HUES48 (cell line): ENCODE measurements around the gene C7orf33.
"Not testable (repeated sequence)": the region's sequence is repeated elsewhere in the genome, so short reads cannot be mapped to it uniquely, and the experiment has no call there.

ENCODE experiments used
- H3K27ac ChIP-seq: one replicate; pipeline ENCODE4 v1.7.0; 2013; ENCODE audit warnings: low read depth, low read length, inconsistent platforms
- H3K27me3 ChIP-seq: 2 replicates; pipeline ENCODE4 v1.6.1; 2013; ENCODE audit warnings: mild to moderate bottlenecking, low read length; ENCODE audit not compliant: control insufficient read depth, insufficient read depth
- H3K36me3 ChIP-seq: 2 replicates; pipeline ENCODE4 v1.6.1; 2013; ENCODE audit warnings: low read length; ENCODE audit not compliant: control insufficient read depth, insufficient read depth
- H3K4me1 ChIP-seq: 2 replicates; pipeline ENCODE4 v1.6.1; 2013; ENCODE audit warnings: mild to moderate bottlenecking, low read length; ENCODE audit not compliant: control insufficient read depth, insufficient read depth
- H3K4me3 ChIP-seq: 2 replicates; pipeline ENCODE4 v1.5.1; 2013; ENCODE audit warnings: mild to moderate bottlenecking, low read depth, low read length
- H3K9ac ChIP-seq: 2 replicates; pipeline ENCODE4 v1.6.1; 2013; ENCODE audit warnings: mild to moderate bottlenecking, low read depth, low read length, moderate library complexity
- H3K9me3 ChIP-seq: 2 replicates; pipeline ENCODE4 v1.6.1; 2013; ENCODE audit warnings: low read length; ENCODE audit not compliant: control insufficient read depth, insufficient read depth

The C7orf33 gene

GRCh38 chr7:148563583-148564274, 26.8 kb upstream of the C7orf33 start:
- no peaks in the 10 kb centered on the region for H3K36me3 ChIP-seq
- no peak overlapping the region for H3K4me3 ChIP-seq
- no peak overlapping the region for H3K9ac ChIP-seq
- H3K4me1 ChIP-seq = peaks cover 12% of the 10 kb centered on the region
- no peak overlapping the region for H3K27ac ChIP-seq
- no peaks in the 10 kb centered on the region; the same call in 1 of the 2 replicates for H3K9me3 ChIP-seq
- no peaks in the 10 kb centered on the region for H3K27me3 ChIP-seq

GRCh38 chr7:148564275-148564951, 26.2 kb upstream of the C7orf33 start:
- not testable (repeated sequence) for H3K4me3 ChIP-seq, H3K9me3 ChIP-seq, H3K27me3 ChIP-seq, H3K9ac ChIP-seq, H3K27ac ChIP-seq, H3K36me3 ChIP-seq
- peaks cover 12% of the 10 kb centered on the region for H3K4me1 ChIP-seq

GRCh38 chr7:148566736-148567135, 23.8 kb upstream of the C7orf33 start:
- no peaks in the 10 kb centered on the region; the same call in 1 of the 2 replicates for H3K9me3 ChIP-seq
- H3K4me1 ChIP-seq = peaks cover 12% of the 10 kb centered on the region
- no peak overlapping the region for H3K9ac ChIP-seq
- no peaks in the 10 kb centered on the region for H3K27me3 ChIP-seq
- no peaks in the 10 kb centered on the region for H3K36me3 ChIP-seq
- no peak overlapping the region for H3K27ac ChIP-seq
- no peak overlapping the region for H3K4me3 ChIP-seq

- Histone ChIP-seq H3K9me3 (no peaks in the 10 kb centered on the region; the same call in 1 of the 2 replicates), H3K27me3 (no peaks in the 10 kb centered on the region), H3K4me3 (0 out of 2 replicates have a peak overlapping the region, but pooled peaks have one; percentile 12), H3K36me3 (no peaks in the 10 kb centered on the region), H3K9ac (no peak overlapping the region), H3K4me1 (peaks cover 12% of the 10 kb centered on the region), H3K27ac (peak overlapping the region; percentile 74)
Measured at GRCh38 chr7:148567524-148567923, 23.0 kb upstream of the C7orf33 start.

DNA sequence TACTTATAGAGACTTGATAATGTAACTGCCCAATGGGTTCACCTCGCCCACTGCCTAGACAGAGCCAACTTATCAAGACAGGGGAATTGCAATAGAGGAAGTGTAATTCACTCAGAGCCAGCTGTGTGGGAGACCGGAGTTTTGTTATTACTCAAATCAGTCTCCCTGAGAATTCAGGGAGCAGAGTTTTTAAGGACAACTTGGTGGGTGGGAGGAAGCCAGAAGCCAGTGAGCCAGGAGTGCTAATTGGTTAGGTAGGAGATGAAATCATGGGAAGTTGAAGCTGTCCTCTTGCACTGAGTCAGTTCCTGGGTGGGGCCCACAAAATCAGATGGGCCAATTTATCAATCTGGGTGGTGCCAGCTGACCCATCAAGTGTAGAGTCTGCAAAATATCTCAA, 20.1 kb upstream of the C7orf33 start:
- Histone ChIP-seq H3K27me3 (no peaks in the 10 kb centered on the region), H3K4me3 (no peak overlapping the region), H3K36me3 (no peaks in the 10 kb centered on the region), H3K9ac (no peak overlapping the region), H3K27ac (no peak overlapping the region), H3K9me3 (no peaks in the 10 kb centered on the region; the same call in 1 of the 2 replicates), H3K4me1 (peaks cover 12% of the 10 kb centered on the region)

DNA sequence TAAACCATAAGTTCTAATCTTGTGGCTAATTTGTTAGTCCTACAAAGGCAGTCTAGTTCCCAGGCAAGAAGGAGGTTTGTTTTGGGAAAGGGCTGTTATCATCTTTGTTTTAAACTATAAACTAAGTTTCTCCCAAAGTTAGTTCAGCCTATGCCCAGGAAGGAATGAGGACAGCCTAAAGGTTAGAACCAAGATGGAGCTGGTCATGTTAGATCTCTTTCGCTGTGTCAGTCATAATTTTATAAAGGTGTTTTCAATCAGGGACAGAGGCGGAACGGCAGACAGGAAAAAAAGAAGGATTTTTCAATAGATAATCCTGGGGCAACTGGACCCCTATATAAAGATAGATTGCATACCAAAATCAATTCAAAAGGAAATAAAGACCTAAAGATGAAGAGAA, 19.6 kb upstream of the C7orf33 start:
- H3K27ac ChIP-seq, H3K9me3 ChIP-seq, H3K4me3 ChIP-seq: not testable (repeated sequence)

DNA sequence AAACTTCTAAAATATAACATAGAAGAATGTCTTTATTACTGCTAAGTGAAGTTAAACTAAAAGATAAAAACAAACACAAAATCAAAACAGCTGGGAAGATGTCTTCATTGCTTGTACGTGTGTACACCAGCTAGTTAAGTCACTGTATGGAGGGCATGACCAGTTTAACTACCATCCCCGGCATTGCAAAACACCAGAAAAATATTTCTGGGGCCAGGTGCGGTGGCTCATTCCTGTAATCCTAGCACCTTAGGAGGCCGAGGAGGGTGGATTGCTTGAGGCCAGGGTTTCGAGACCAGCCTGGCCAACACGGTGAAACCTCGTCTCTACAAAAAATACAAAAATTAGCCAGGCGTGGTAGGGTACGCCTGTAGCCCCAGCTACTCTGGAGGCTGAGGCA, 19.2 kb upstream of the C7orf33 start:
- Histone ChIP-seq H3K27me3 (no peaks in the 10 kb centered on the region), H3K27ac (no peak overlapping the region), H3K36me3 (no peaks in the 10 kb centered on the region), H3K9ac (no peak overlapping the region), H3K4me3 (no peak overlapping the region), H3K9me3 (no peaks in the 10 kb centered on the region), H3K4me1 (peaks cover 12% of the 10 kb centered on the region)

More for the DNA sequence above, 19.6 kb upstream of the C7orf33 start:
- H3K36me3 ChIP-seq, H3K27me3 ChIP-seq, H3K9ac ChIP-seq: not testable (repeated sequence)
- peaks cover 12% of the 10 kb centered on the region for H3K4me1 ChIP-seq

- H3K4me1 ChIP-seq = peaks cover 10% of the 10 kb centered on the region
- H3K4me3 ChIP-seq = no peak overlapping the region
- H3K9ac ChIP-seq = no peak overlapping the region
- no peaks in the 10 kb centered on the region for H3K27me3 ChIP-seq
- H3K27ac ChIP-seq = no peak overlapping the region
- H3K9me3 ChIP-seq = no peaks in the 10 kb centered on the region
- no peaks in the 10 kb centered on the region for H3K36me3 ChIP-seq
Measured at GRCh38 chr7:148572067-148572522, 18.5 kb upstream of the C7orf33 start.

DNA sequence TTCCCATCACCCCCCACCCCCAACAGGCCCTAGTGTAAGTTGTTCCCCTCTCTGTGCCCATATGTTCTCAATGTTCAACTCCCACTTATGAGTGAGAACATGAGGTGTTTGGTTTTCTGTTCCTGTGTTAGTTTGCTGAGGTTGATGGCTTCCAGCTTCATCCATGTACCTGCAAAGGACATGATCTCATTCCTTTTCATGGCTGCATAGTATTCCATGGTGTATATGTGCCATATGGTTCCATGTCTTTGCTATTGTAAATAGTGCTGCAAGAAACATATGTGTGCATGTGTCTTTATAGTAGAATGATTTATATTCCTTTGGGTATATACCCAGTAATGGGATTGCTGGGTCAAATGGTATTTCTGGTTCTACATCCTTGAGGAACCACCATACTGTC, 17.0 kb upstream of the C7orf33 start:
- H3K4me1 ChIP-seq, H3K27ac ChIP-seq, H3K9me3 ChIP-seq, H3K36me3 ChIP-seq, H3K4me3 ChIP-seq, H3K9ac ChIP-seq, H3K27me3 ChIP-seq: not testable (repeated sequence)

DNA sequence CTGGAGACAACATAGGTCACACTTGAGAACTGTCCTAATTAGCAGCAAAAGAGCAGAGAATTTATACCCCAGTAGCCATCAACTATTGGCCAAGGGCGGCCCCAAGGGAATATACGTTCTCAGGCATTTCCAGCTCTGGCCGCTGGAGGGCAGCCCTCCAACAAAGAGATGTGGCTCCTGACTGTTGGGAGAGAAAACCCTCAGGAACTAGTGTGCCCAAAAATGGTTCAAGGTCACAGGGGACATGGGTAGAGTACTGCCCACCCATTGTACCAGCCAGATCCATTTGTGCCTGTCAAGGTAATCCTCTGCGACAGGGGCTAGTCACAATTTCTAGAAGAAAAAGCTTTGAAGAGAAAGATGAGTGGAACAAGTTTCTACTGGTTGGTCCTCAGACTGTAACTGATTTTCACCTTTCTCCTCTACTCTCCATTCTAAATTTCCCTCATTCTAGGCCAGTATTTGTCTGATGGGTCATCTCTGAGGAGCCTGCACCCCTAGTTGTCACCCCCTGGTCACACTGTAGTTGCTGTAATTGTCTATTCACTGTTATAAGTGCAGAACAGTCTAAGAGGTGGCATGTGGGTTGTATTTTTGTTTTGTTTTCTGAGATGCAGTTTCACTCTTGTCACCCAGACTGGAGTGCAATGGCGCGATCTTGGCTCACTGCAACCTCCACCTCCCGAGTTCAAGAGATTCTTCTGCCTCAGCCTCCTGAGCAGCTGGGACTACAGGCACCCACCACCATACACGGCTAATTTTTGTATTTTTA, 14.7 kb upstream of the C7orf33 start:
- H3K4me3 ChIP-seq = no peak overlapping the region
- H3K9me3 ChIP-seq = no peaks in the 10 kb centered on the region
- H3K4me1 ChIP-seq = no peaks in the 10 kb centered on the region
- no peak overlapping the region for H3K27ac ChIP-seq
- no peaks in the 10 kb centered on the region for H3K27me3 ChIP-seq
- no peak overlapping the region for H3K9ac ChIP-seq
- H3K36me3 ChIP-seq = no peaks in the 10 kb centered on the region

DNA sequence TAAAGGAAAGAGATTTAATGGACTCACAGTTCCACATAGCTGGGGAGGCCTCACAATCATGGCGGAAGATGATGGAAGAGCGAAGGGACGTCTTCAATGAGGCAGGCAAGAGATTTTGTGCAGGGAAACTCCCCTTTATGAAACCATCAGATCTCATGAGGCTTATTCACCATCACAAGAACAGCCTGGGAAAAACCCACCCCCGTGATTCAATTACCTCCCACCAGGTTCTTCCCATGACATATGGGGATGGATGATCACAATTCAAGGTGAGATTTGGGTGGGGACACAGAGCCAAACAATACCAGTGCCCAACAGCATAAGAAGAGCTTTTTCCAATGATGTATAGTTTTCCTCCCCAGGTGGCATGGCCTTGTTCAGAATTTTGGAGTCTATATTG, 11.2 kb upstream of the C7orf33 start:
- Histone ChIP-seq H3K4me1 (no peaks in the 10 kb centered on the region), H3K36me3 (no peaks in the 10 kb centered on the region), H3K4me3 (no peak overlapping the region), H3K9me3 (no peaks in the 10 kb centered on the region), H3K9ac (no peak overlapping the region), H3K27me3 (no peaks in the 10 kb centered on the region), H3K27ac (no peak overlapping the region)
